ENCODE data around the gene PPTC7. TPM values are rescaled to one million over a fixed set of nuclear protein-coding genes. Genes with fewer than 3 reads are reported as not detected.

PPTC7 gene
- total RNA-seq, 1 experiment from 2014 or later = 27.8 TPM

DNA sequence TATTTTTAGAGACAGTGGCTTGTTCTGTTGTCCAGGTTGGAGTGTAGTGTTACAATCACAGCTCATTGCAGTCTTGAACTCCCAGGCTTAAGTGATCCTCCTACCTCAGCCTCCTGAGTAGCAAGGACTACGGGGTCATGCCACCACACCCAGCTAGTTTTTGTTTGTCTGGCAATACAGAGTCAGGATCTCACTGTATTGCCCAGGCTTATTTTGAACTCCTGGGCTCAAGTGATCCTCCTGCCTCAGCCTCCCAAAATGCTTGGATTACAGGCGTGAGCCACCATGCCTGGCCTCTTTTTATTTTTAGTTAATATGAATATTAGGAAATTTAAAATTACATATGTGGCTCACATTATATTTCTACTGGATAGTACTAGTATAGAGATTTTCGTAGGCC lies 28.9 kb downstream of the PPTC7 start:
- no peak for DNase-seq
- TF ChIP-seq CTCF (IDR thresholded peaks at IDR 0.05; ENCODE audit: unreplicated experiment) = no peak
- no peak overlapping the region for H3K27ac Mint-ChIP-seq (ENCODE audit: unreplicated experiment)
- CTCF ChIA-PET = interaction anchor here (0.5 kb wide), 1 partner anchor 9 kb away, joined by 4 read pairs; no protein-coding TSS in a partner anchor
- H3K27me3 Mint-ChIP-seq (ENCODE audit: unreplicated experiment) = no peaks in the 10 kb centered on the region
- no TSS peak for BruUV-seq (replicated peaks)
- no peaks in the 10 kb centered on the region for H3K9me3 Mint-ChIP-seq (ENCODE audit: low read depth, unreplicated experiment)
- no peaks in the 10 kb centered on the region for H3K36me3 Mint-ChIP-seq (ENCODE audit: insufficient read depth, unreplicated experiment)
- intact Hi-C loops (cut with micrococcal nuclease; ENCODE audit: unreplicated experiment) = no loop called here
- H3K4me3 Mint-ChIP-seq (ENCODE audit: low read depth, unreplicated experiment) = no peak overlapping the region
- peaks cover 20% of the 10 kb centered on the region for H3K4me1 Mint-ChIP-seq (ENCODE audit: low read depth, unreplicated experiment)

GRCh38 chr12:110550981-110551380 lies 32.1 kb downstream of the PPTC7 start:
- CTCF ChIA-PET = interaction anchor here (1.5 kb wide), 1 partner anchor 51 kb away, joined by 22 read pairs; no protein-coding TSS in a partner anchor
- DNase-seq = no peak
- no peaks in the 10 kb centered on the region for H3K9me3 Mint-ChIP-seq (ENCODE audit: low read depth, unreplicated experiment)
- no peak overlapping the region for H3K27ac Mint-ChIP-seq (ENCODE audit: unreplicated experiment)
- H3K27me3 Mint-ChIP-seq (ENCODE audit: unreplicated experiment) = no peaks in the 10 kb centered on the region
- peaks cover 16% of the 10 kb centered on the region for H3K4me1 Mint-ChIP-seq (ENCODE audit: low read depth, unreplicated experiment)
- BruUV-seq (replicated peaks) = TSS peak; percentile 8
- no peak for TF ChIP-seq CTCF (IDR thresholded peaks at IDR 0.05; ENCODE audit: unreplicated experiment)
- intact Hi-C loops (cut with micrococcal nuclease; ENCODE audit: unreplicated experiment) = no loop called here
- no peak overlapping the region for H3K4me3 Mint-ChIP-seq (ENCODE audit: low read depth, unreplicated experiment)
- H3K36me3 Mint-ChIP-seq (ENCODE audit: insufficient read depth, unreplicated experiment) = peaks cover 4% of the 10 kb centered on the region

DNA sequence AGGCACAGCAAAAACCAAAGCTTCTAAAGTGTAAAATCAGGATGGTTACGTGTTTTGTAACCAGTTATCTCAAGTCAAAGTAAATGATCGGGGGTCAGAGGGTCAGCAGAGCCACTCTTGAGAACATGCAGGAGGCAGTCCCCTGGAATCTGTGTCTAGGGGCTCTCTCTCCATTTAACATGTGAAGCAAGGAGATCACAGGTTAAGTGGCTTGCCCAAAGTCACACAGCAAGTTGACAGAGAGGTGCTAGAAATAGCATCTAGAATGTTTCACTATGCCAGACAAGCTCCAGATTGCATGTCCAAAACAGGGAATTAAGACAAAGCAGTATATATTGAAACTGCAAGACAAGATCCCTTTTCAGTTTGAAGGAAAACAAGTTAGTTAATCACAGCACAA lies 33.4 kb downstream of the PPTC7 start:
- no peak for TF ChIP-seq CTCF (IDR thresholded peaks at IDR 0.05; ENCODE audit: unreplicated experiment)
- Mint-ChIP-seq H3K9me3 (ENCODE audit: low read depth, unreplicated experiment) (no peaks in the 10 kb centered on the region), H3K4me3 (ENCODE audit: low read depth, unreplicated experiment) (no peak overlapping the region), H3K27ac (ENCODE audit: unreplicated experiment) (no peak overlapping the region), H3K27me3 (ENCODE audit: unreplicated experiment) (no peaks in the 10 kb centered on the region), H3K4me1 (ENCODE audit: low read depth, unreplicated experiment) (peaks cover 7% of the 10 kb centered on the region), H3K36me3 (ENCODE audit: insufficient read depth, unreplicated experiment) (peaks cover 10% of the 10 kb centered on the region)
- BruUV-seq (replicated peaks) = no TSS peak
- intact Hi-C loops (cut with micrococcal nuclease; ENCODE audit: unreplicated experiment) = no loop called here
- no peak for DNase-seq
- CTCF ChIA-PET = no interaction called here

DNA sequence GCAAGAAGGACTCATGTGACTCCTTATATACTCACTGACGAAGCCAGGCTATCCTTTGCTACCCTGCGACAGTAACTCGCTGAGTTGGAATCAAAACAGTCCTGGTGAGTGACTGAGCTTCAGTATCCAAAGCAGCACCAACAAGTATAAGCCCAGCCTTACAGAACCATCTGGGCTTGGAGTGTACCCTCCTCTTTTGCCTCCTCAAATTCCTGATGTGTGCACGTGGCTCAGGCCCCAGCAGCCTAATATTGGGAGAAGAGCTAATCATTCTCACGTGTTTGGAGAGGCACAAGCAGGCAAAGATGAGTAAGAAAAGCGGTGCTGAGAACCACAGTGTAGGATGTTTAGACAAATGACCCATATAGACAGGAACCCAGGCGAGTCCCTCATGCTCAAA lies 34.4 kb downstream of the PPTC7 start:
- Mint-ChIP-seq H3K4me3 (ENCODE audit: low read depth, unreplicated experiment) (no peak overlapping the region), H3K27me3 (ENCODE audit: unreplicated experiment) (no peaks in the 10 kb centered on the region), H3K27ac (ENCODE audit: unreplicated experiment) (no peak overlapping the region), H3K4me1 (ENCODE audit: low read depth, unreplicated experiment) (peaks cover 7% of the 10 kb centered on the region), H3K9me3 (ENCODE audit: low read depth, unreplicated experiment) (no peaks in the 10 kb centered on the region), H3K36me3 (ENCODE audit: insufficient read depth, unreplicated experiment) (peaks cover 15% of the 10 kb centered on the region)
- CTCF ChIA-PET = interaction anchor here (0.6 to 0.9 kb wide), 3 partner anchors 27 to 1852 kb away, joined by 3 to 5 read pairs (median 3); no protein-coding TSS in a partner anchor
- TF ChIP-seq CTCF (IDR thresholded peaks at IDR 0.05; ENCODE audit: unreplicated experiment) = no peak
- intact Hi-C loops (cut with micrococcal nuclease; ENCODE audit: unreplicated experiment) = no loop called here
- no peak for DNase-seq
- no TSS peak for BruUV-seq (replicated peaks)
